Cardiac muscle cell (in vitro differentiated cells and primary cell): ENCODE measurements around the gene CEBPG. TPM values are rescaled to one million over a fixed set of nuclear protein-coding genes. Genes with fewer than 3 reads are reported as not detected.

Source experiments
- DNase-seq, 2 donors: peaks; one replicate each; pipeline versions ENCODE4 v3.0.0 to v3.0.0-alpha.2; 2010 to 2017; ENCODE audit warnings: low read depth in 1 of 2, low spot score in 1 of 2
- H3K27ac ChIP-seq: fragments of 200-600 bp; sonication (generic); 2 replicates; pipeline ENCODE4 v1.5.1; 2016
- H3K27me3 ChIP-seq: fragments of 200-600 bp; sonication (generic); 2 replicates; pipeline ENCODE4 v1.6.0; 2016; ENCODE audit warnings: control low read depth
- H3K36me3 ChIP-seq: fragments of 200-600 bp; sonication (generic); 2 replicates; pipeline ENCODE4 v1.5.1; 2016; ENCODE audit warnings: control low read depth
- H3K4me1 ChIP-seq: fragments of 200-600 bp; sonication (generic); 2 replicates; pipeline ENCODE4 v1.8.1; 2017; ENCODE audit warnings: low read depth, mild to moderate bottlenecking, mixed run types
- H3K4me3 ChIP-seq: fragments of 200-600 bp; sonication (generic); 2 replicates; pipeline ENCODE4 v1.5.1; 2016; ENCODE audit warnings: mild to moderate bottlenecking
- H3K9me3 ChIP-seq: fragments of 200-600 bp; sonication (generic); 2 replicates; pipeline ENCODE4 v1.5.1; 2017; ENCODE audit warnings: low read depth, mild to moderate bottlenecking, control low read depth
- polyA plus RNA-seq: library from polyadenylated mRNA; unstranded; fragments of >200 nt; fragmentation: Nextera tagmentation; extraction: Ambion mirVana; gene quantifications from 2 replicates; pipeline ENCODE4 v1.2.1, GENCODE V29; 2016
- total RNA-seq: library from RNA; depleted of rRNA; stranded (reverse); fragments of >200 nt; gene quantifications from 2 replicates; pipeline ENCODE4 v1.2.3, GENCODE V29; 2016
- TF ChIP-seq, protein P1 (sequence below): IDR thresholded peaks from 2 replicates; pipeline ENCODE4 v1.5.1; 2012; ENCODE audit warnings: low read depth, mild to moderate bottlenecking, low read length

CEBPG gene
- total and polyA plus RNA-seq, 2 experiments from 2014 or later, result 17.4 to 21.1 TPM

GRCh38 chr19:33397536-33398360 is 24.2 kb downstream of the CEBPG start:
- no peaks in the 10 kb centered on the region for H3K4me1 ChIP-seq
- no peaks in the 10 kb centered on the region for H3K27me3 ChIP-seq
- H3K4me3 ChIP-seq, result no peak overlapping the region
- H3K9me3 ChIP-seq, result no peaks in the 10 kb centered on the region
- H3K27ac ChIP-seq, result no peak overlapping the region
- H3K36me3 ChIP-seq, result no peaks in the 10 kb centered on the region
- DNase-seq, result no peak
- TF ChIP-seq, protein P1, sequence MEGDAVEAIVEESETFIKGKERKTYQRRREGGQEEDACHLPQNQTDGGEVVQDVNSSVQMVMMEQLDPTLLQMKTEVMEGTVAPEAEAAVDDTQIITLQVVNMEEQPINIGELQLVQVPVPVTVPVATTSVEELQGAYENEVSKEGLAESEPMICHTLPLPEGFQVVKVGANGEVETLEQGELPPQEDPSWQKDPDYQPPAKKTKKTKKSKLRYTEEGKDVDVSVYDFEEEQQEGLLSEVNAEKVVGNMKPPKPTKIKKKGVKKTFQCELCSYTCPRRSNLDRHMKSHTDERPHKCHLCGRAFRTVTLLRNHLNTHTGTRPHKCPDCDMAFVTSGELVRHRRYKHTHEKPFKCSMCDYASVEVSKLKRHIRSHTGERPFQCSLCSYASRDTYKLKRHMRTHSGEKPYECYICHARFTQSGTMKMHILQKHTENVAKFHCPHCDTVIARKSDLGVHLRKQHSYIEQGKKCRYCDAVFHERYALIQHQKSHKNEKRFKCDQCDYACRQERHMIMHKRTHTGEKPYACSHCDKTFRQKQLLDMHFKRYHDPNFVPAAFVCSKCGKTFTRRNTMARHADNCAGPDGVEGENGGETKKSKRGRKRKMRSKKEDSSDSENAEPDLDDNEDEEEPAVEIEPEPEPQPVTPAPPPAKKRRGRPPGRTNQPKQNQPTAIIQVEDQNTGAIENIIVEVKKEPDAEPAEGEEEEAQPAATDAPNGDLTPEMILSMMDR, result peak; percentile 42

GRCh38 chr19:33398361-33399060 is 25.0 kb downstream of the CEBPG start:
- TF ChIP-seq, protein P1, result no peak
- no peak overlapping the region for H3K27ac ChIP-seq
- no peaks in the 10 kb centered on the region for H3K9me3 ChIP-seq
- H3K27me3 ChIP-seq, result no peaks in the 10 kb centered on the region
- H3K4me3 ChIP-seq, result no peak overlapping the region
- DNase-seq, result no peak
- no peaks in the 10 kb centered on the region for H3K36me3 ChIP-seq
- no peaks in the 10 kb centered on the region for H3K4me1 ChIP-seq

GRCh38 chr19:33399081-33399744 is 25.7 kb downstream of the CEBPG start:
- no peaks in the 10 kb centered on the region for H3K27me3 ChIP-seq
- no peak overlapping the region for H3K27ac ChIP-seq
- no peaks in the 10 kb centered on the region for H3K9me3 ChIP-seq
- no peaks in the 10 kb centered on the region for H3K36me3 ChIP-seq
- TF ChIP-seq, protein P1, result no peak
- no peak for DNase-seq
- no peaks in the 10 kb centered on the region for H3K4me1 ChIP-seq
- no peak overlapping the region for H3K4me3 ChIP-seq

DNA sequence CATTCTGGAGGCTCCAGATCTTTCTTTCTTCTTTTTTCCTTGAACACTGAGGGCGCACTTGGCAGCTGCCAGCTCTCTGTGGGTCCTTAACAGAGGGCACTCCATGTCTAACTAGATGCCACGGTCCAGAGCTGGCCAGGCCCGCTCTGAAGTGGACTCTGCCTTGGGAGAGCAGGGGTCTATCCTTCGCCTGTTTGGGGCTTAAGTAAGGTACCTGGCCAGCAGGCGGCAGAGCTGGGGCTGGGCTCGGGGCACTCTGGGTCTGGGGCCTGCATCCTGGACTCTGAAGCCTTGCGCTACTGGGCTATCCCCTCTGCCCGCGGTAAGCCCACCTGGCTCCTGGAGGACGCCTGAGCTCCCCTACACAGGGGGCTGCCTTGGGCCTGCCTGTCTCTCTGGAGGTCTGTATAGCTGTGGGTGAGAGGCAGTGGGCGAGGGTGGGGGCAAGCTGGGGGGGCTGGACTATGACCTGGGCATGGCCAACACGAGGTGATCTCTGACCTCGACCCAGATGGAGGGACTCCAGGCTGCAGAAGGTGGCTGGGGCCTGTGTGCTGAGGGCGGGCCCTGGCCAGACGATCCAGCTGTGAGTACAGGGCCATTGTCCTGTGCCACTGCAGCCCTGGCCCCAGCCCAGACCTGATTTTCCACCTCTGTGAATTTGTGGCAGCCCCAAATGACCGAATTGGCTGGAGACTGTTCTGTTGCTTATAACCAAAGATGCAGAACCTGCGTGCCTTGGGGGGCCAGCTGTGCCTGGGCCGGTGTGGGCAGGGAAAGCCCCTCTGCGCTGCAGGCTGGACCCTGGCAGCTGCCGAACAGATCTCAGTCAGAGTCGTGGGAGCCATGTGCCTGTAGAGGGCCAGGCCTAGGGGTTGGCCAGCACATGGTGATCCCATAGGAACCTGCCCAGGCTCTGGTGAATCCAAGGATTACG is 26.5 kb downstream of the CEBPG start:
- H3K27me3 ChIP-seq, result no peaks in the 10 kb centered on the region
- no peak for DNase-seq
- no peak overlapping the region for H3K27ac ChIP-seq
- TF ChIP-seq, protein P1, result no peak
- H3K4me3 ChIP-seq, result no peak overlapping the region
- no peaks in the 10 kb centered on the region for H3K36me3 ChIP-seq
- H3K4me1 ChIP-seq, result no peaks in the 10 kb centered on the region
- H3K9me3 ChIP-seq, result no peaks in the 10 kb centered on the region
